Measurements from ENCODE around the gene CREBBP.

Gene CREBBP

DNA sequence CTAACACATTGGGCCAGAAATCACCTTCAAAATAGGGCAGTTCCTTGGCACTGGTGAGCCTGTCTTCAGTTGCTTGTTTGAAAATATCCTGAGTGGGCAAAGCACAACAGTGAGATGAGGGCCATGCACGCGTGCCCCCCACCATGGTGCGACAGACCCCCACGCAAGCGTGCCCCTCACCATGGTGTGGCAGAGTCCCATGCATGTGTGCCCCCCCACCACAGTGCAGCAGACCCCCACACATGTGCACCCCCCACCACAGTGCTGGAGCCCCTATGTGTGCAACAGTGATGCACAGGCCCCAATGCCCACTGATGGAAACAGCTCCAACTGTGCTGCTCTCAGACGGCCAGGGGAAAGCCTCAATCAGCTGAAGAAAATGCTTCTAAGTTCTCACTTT lies 144.4 kb downstream of the CREBBP start:
- DNase-seq (ENCODE audit: low spot score), result no peak

DNA sequence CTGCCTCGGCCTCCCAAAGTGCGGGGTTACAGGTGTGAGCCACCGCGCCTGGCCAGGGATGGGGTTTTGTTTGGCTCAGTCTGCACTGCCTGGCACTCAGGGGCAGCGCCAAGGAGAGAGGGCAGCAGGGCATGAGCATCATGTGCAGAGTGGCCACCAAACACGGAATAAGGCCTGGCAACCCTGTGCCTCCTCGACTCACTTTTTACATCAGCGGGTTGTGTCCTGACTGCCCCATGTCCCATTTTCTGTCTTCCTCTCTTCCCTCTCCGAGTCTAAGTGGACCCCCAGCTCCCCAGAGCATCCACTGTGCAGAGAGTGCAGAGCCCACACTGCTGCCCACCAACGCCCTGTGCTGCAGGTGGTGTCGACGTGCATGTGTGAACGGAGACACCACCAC lies 145.0 kb downstream of the CREBBP start:
- no peak for DNase-seq (ENCODE audit: low spot score)

GRCh38 chr16:3734758-3735221 lies 145.7 kb downstream of the CREBBP start:
- DNase-seq (ENCODE audit: low spot score), result no peak

- DNase-seq (ENCODE audit: low spot score), result no peak
Measured at GRCh38 chr16:3734084-3734757, 146.3 kb downstream of the CREBBP start.

- no peak for DNase-seq (ENCODE audit: low spot score)
Measured at GRCh38 chr16:3732171-3732570, 148.3 kb downstream of the CREBBP start.

DNA sequence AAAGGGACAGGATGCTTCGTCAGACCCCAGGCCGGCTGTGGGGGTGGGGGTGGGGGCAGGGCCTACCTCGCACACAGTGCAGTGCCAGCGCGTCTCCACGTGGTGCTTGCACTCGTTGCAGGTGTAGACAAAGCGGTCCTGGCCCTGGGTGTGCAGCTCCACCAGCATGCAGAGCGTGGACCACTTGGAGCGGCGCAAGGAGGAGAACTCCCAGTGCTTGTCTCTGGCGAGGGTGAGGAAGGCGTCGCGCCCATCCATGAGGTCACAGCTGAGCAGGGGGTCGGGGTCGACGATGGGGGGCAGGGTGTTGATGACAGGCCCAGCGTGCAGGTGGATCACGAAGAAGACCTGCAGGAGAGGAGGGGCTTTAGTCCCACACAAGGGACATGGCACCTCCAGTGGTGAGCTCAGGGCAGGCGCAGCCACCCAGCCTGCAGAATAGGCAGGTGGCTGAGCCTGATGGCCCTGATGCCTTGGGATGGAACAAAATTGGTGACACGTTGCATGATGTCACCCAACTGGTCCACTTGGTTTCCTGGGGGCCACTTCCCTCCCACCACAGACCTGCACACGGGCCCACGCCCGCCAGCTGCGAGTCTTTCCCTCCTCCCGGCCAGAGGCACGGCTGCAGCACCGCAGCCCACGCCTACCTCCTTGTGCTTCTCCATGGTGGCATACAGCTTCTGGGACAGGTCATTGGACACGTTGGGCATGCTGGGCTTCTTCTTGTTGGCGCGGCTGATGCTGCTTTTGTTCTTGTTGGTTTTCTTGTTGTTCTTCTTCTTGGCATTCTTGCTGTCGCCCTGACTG lies 149.2 kb downstream of the CREBBP start:
- no peak for DNase-seq (ENCODE audit: low spot score)

DNA sequence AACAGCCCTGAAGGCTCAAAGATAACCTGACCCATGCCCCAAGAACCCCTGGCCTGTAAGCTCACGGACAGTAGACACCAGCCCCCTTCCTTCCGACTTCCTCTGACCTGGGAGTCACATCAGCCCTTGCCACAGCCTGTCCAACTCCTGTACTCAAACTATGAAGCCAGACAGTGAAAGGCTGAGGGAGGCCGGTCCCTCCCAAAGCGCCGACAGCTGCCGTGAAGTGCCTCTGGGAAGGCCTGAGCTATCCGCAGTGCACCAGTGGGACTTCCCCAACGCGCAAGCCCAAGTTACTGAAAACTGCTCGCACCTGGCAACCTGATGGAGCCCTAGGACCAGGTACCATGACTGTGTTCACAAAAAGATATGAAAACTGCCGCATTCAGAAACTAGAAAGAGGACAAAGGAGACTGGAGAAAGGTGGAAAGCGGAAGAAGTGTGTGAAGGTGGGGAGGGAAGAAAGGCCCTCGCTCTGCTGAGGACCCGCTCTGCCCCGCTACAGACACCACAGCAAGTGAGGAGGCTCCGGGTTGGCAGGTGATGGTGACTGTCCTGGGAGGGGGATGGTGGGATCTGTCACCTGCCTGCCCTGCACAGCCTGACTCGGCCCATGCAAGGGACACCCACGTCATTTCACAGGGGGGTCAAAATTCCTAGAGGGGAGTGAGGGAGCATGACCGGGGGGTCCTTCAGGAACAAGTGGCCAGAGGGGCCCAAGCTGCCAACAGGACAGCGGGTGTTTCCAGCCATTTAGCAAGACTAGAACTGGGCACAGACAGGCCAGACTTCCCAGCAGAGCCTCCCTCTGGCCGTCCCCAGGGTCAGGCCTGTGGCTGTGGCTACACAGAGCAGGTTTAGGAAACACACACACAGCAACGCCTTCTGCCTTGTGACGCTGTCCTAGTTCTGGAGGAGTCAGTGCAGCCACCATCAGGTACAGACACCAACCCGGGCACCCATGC lies 150.1 kb downstream of the CREBBP start:
- DNase-seq (ENCODE audit: low spot score), result no peak

GRCh38 chr16:3729161-3730112 lies 151.1 kb downstream of the CREBBP start:
- no peak for DNase-seq (ENCODE audit: low spot score)

DNA sequence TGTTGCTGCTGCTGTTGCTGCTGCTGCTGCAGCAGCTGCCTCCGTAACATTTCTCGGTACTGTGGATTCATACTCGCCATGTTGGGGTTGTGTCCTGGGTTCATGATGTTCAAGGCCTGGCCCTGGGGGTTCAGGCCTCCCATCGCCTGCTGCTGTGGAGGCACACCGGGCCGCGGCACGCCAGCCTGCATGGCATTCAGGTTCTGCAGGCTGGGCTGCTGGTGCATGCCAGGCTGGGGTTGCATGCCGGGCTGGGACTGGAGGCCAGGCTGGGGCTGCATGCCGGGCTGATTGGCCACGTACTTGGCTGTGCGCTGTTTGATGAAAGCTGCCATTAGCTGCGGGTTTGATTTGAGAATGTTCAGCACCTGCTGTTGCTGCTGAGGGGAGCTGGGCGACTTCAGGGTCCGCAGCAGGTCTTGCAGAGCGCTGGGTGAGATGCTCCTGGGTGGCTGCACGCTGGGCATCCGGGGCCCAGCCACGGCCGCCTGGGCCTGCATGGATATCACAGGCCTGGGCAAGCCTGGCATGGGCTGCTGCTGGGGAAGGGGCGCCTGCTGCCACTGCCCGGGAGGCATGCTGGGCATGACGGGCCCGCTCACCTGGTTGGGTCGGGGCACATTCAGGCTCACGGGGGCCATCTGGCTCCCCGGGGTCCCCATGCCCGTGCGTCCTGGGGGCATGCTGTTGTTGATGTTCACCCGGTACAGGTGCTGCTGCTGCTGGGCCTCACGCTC lies 151.9 kb downstream of the CREBBP start:
- no peak for DNase-seq (ENCODE audit: low spot score)

GRCh38 chr16:3727806-3728381 lies 152.6 kb downstream of the CREBBP start:
- DNase-seq (ENCODE audit: low spot score), result no peak

- DNase-seq (ENCODE audit: low spot score), result no peak
Measured at GRCh38 chr16:3726021-3726687, 154.4 kb downstream of the CREBBP start.

- DNase-seq (ENCODE audit: low spot score), result no peak
Measured at GRCh38 chr16:3725276-3725675, 155.2 kb downstream of the CREBBP start.

DNA sequence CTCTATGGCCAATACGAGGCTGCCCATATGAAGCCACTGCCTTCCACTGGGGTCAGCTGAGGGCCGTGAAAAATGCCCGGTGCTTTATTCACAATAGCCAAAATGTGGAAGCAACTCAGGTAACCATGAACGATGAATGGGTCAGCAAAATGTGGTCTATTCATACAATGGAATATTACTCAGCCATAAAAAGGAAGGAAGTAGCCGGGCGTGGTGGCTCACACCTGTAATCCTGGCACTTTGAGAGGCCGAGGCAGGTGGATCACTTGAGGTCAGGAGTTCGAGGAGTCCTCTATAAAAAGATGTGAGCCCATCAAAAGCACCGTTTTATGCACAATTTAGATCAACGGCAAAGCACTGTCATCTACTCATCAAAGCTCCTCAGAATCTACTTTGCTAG lies 158.0 kb downstream of the CREBBP start:
- no peak for DNase-seq (ENCODE audit: low spot score)

DNA sequence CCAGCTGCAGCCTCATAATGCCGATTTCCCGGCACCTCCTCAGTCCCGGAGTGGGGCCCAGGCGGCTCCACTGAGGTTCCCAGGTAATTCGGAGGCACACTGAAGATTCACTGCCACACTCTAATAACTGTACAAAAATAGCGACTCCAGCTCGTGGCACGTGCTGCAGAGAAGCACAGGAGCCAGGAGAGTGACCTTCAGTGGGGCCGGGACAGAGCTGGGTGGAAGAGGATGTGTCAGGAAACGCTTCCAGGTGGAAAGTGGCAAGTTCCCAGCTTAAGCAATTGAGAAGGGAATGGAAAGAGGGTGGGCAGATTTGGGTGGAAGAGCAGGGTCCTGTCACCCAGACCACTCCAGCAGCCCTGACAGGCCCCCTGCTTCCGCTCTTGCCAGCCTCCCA lies 160.1 kb downstream of the CREBBP start:
- DNase-seq (ENCODE audit: low spot score), result no peak

DNA sequence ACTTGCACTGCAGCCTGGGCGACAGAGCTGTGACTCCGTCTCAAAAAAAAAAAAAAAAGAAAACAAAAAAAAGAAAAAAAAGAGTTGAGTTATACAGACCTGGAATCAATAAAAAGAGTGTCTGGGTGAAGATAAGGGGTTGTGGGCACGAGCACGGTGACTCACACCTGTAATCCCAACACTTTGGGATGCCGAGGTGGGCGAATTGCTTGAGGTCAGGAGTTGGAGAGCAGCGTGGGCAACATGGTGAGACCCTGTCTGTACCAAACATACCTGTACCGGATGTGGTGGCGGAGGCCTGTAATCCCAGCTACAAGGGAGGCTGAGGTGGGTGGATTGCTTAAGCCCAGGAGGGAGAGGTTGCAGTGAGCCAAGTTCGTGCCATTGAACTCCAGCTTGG lies 161.9 kb downstream of the CREBBP start:
- no peak for DNase-seq (ENCODE audit: low spot score)

DNA sequence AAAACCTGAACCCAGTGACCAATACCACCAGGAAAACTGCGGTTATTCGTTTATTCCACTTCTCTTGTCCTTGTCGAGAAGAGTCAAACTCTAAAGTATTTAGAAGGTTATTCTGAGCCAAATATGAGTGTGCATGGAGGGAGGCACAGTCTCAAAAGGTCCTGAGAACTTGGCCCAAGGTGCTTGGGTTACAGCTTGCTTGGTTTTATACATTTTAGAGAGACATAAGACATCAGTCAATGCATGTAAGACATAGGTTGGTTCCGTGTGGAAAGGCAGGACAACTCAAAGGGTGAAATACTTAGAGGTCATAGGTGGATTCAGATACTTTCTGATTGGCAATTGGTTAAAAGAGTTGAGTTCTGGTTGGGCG lies 162.5 kb downstream of the CREBBP start:
- no peak for DNase-seq (ENCODE audit: low spot score)

- DNase-seq (ENCODE audit: low spot score), result peak; percentile 97
Measured at GRCh38 chr16:3717235-3718018, 163.1 kb downstream of the CREBBP start, which contains the start of gene TRAP1. TRAP1 (minus strand) TSS chr16:3717524; CDS start chr16:3717508, 16 bp downstream.

DNA sequence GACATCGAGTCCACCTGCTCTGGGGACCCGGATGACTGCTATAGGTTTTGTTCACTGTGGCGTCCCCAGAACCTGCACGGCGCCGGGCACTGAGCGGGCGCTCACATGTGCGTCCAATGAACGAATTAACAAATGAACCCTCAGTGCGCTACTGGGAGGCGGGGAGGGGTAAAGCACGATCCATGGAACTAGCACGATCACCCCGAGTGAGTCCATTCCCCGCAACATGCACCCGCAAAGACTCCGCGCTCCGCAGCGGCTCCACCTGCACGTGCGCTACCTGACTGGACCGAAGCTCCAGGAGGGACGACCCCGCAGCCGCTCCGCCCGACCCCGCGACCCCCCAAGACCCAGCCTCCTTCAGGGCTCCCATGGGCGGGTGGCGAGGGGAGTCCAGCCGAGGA lies 163.7 kb downstream of the CREBBP start:
- DNase-seq (ENCODE audit: low spot score), result peak; percentile 26

DNA sequence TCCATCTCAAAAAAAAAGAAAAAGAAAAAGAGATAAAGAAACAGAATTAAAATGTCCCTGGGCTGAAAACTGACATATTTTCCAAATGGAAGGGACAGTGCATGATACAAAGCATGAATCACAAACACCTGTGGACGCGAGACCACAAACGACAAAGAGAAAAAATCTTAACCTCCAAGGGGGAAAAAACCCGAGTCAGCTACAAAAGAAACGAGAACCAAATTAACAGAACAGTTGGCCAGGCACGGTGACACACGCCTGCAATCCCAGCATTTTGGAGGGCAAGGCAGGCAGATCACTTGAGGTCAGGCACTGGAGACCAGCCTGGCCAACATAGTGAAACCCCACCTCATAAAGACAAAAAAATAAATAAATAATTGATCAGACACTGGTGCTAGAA lies 165.1 kb downstream of the CREBBP start:
- DNase-seq (ENCODE audit: low spot score), result no peak

Data from AG08395 (cell line).